Tibial artery (tissue), 4 donors: ENCODE data around the gene THRAP3.
A peak's percentile ranks its signal among the peaks of the same experiment; 100 is the strongest.

ENCODE experiments used
- DNase-seq, 2 donors: peaks; one replicate each; pipeline ENCODE4 v3.0.0-alpha.2; 2019
- H3K27ac ChIP-seq, 2 donors: fragments of 200-600 bp; sonication (generic) in 1 of 2; 1 replicate in 1 of 2; 2 replicates in 1 of 2; pipeline ENCODE4 v1.5.1; 2018 to 2019; ENCODE audit warnings: mild to moderate bottlenecking in 1 of 2
- H3K27me3 ChIP-seq, 2 donors: fragments of 200-600 bp; sonication (generic) in 1 of 2; one replicate each; pipeline versions ENCODE4 v1.5.1 to v1.6.0; 2016 to 2019
- H3K36me3 ChIP-seq, 3 donors: fragments of 200-600 bp; sonication (generic) in 2 of 3; one replicate each; pipeline ENCODE4 v1.5.1; 2016 to 2019; ENCODE audit warnings: mild to moderate bottlenecking in 2 of 3
- H3K4me1 ChIP-seq, 4 donors: fragments of 200-600 bp; sonication (generic) in 2 of 4; 1 replicate in 3 of 4; 2 replicates in 1 of 4; pipeline ENCODE4 v1.5.1; 2016 to 2019
- H3K4me3 ChIP-seq, 2 donors: fragments of 200-600 bp; sonication (generic) in 1 of 2; 1 replicate in 1 of 2; 2 replicates in 1 of 2; pipeline ENCODE4 v1.5.1; 2018 to 2019; ENCODE audit warnings: mild to moderate bottlenecking in 2 of 2
- H3K9me3 ChIP-seq, 3 donors: fragments of 200-600 bp; sonication (generic) in 1 of 3; one replicate each; pipeline ENCODE4 v1.5.1; 2016 to 2019
- CTCF ChIP-seq, 2 experiments: fragments of 200-600 bp in 1 of 2; fragments of 450-650 bp in 1 of 2; IDR thresholded peaks; one replicate each; pipeline ENCODE4 v1.5.1; 2017 to 2019; ENCODE audit warnings: antibody characterized with exemption in 2 of 2, mild to moderate bottlenecking in 1 of 2, moderate library complexity in 1 of 2
- intact Hi-C: fragments of 100-400 bp; cut with DNase I; formaldehyde crosslinking; loops from one replicate; pipeline ENCODE4 v1.15.0; 2023; ENCODE audit warnings: low total_unique reads

THRAP3 gene

GRCh38 chr1:36298640-36299039, 74.4 kb downstream of the THRAP3 start:
- TF ChIP-seq CTCF (IDR thresholded peaks at IDR 0.05) = no peak
- no peak for DNase-seq
- no peaks in the 10 kb centered on the region for H3K9me3 ChIP-seq
- H3K36me3 ChIP-seq = peaks cover 60 to 97% (median 78%) of the 10 kb centered on the region in 3 donors
- intact Hi-C loops = no loop called here
- H3K4me1 ChIP-seq = peaks cover 0 to 19% (median 0%) of the 10 kb centered on the region in 4 donors
- H3K27me3 ChIP-seq = no peaks in the 10 kb centered on the region
- H3K27ac ChIP-seq = no peak overlapping the region
- no peak overlapping the region for H3K4me3 ChIP-seq

- peaks cover 48 to 87% (median 74%) of the 10 kb centered on the region in 3 donors for H3K36me3 ChIP-seq
- peaks cover 0 to 15% (median 1%) of the 10 kb centered on the region in 4 donors for H3K4me1 ChIP-seq
- no peak overlapping the region for H3K4me3 ChIP-seq
- no peaks in the 10 kb centered on the region for H3K9me3 ChIP-seq
- H3K27me3 ChIP-seq = no peaks in the 10 kb centered on the region
- no peak for TF ChIP-seq CTCF (IDR thresholded peaks at IDR 0.05)
- intact Hi-C loops = no loop called here
- no peak for DNase-seq
- peak overlapping the region in 1 of 2 donors; percentile 2 for H3K27ac ChIP-seq
These were observed 76.3 kb downstream of the THRAP3 start for GRCh38 chr1:36300526-36300925.

GRCh38 chr1:36301220-36301619, 77.0 kb downstream of the THRAP3 start:
- H3K27ac ChIP-seq = no peak overlapping the region

GRCh38 chr1:36303244-36303643, 79.0 kb downstream of the THRAP3 start:
- no peak for TF ChIP-seq CTCF (IDR thresholded peaks at IDR 0.05)
- Histone ChIP-seq H3K27me3 (no peaks in the 10 kb centered on the region), H3K4me1 (peaks cover 0 to 28% (median 16%) of the 10 kb centered on the region in 4 donors), H3K9me3 (no peaks in the 10 kb centered on the region), H3K4me3 (no peak overlapping the region), H3K36me3 (peaks cover 31 to 61% (median 51%) of the 10 kb centered on the region in 3 donors), H3K27ac (no peak overlapping the region)
- no peak for DNase-seq
- intact Hi-C loops = no loop called here

More at GRCh38 chr1:36301220-36301619, 77.0 kb downstream of the THRAP3 start:
- intact Hi-C loops = no loop called here
- TF ChIP-seq CTCF (IDR thresholded peaks at IDR 0.05) = no peak
- Histone ChIP-seq H3K4me3 (no peak overlapping the region), H3K27me3 (no peaks in the 10 kb centered on the region), H3K4me1 (peaks cover 0 to 17% (median 7%) of the 10 kb centered on the region in 4 donors), H3K9me3 (no peaks in the 10 kb centered on the region), H3K36me3 (peaks cover 48 to 81% (median 71%) of the 10 kb centered on the region in 3 donors)
- DNase-seq = no peak

GRCh38 chr1:36303650-36304360, 79.6 kb downstream of the THRAP3 start:
- peaks cover 25 to 56% (median 45%) of the 10 kb centered on the region in 3 donors for H3K36me3 ChIP-seq
- H3K9me3 ChIP-seq = no peaks in the 10 kb centered on the region
- intact Hi-C loops = no loop called here
- no peaks in the 10 kb centered on the region for H3K27me3 ChIP-seq
- TF ChIP-seq CTCF (IDR thresholded peaks at IDR 0.05) = no peak
- no peak for DNase-seq
- H3K4me1 ChIP-seq = peaks cover 0 to 28% (median 16%) of the 10 kb centered on the region in 4 donors
- H3K27ac ChIP-seq = no peak overlapping the region
- H3K4me3 ChIP-seq = no peak overlapping the region
